HG03521 (cell line): ENCODE data around the gene SH3RF3.

Source experiments
- ATAC-seq: cut with Tn5 transposase; IDR thresholded peaks from one replicate; pipeline ENCODE4 v1.9.1; 2021; ENCODE audit warnings: mild to moderate bottlenecking, moderate library complexity; ENCODE audit not compliant: unreplicated experiment

The SH3RF3 gene

GRCh38 chr2:109346601-109347228 is 217.7 kb downstream of the SH3RF3 start:
- ATAC-seq: no peak

- ATAC-seq: no peak
Measured at GRCh38 chr2:109347626-109348025, 218.6 kb downstream of the SH3RF3 start.

- no peak for ATAC-seq
Measured at GRCh38 chr2:109348190-109348589, 219.2 kb downstream of the SH3RF3 start.

GRCh38 chr2:109348671-109349502 is 219.9 kb downstream of the SH3RF3 start:
- ATAC-seq: peak; percentile 39

GRCh38 chr2:109349503-109350465 is 220.8 kb downstream of the SH3RF3 start:
- no peak for ATAC-seq

GRCh38 chr2:109350526-109350925 is 221.5 kb downstream of the SH3RF3 start:
- no peak for ATAC-seq

GRCh38 chr2:109351164-109351756 is 222.3 kb downstream of the SH3RF3 start:
- ATAC-seq: no peak

- ATAC-seq: no peak
Measured at GRCh38 chr2:109352056-109352897, 223.3 kb downstream of the SH3RF3 start.

GRCh38 chr2:109352898-109353689 is 224.1 kb downstream of the SH3RF3 start:
- ATAC-seq: no peak

- ATAC-seq: no peak
Measured at GRCh38 chr2:109353806-109354745, 225.1 kb downstream of the SH3RF3 start.

- ATAC-seq: no peak
Measured at GRCh38 chr2:109355192-109355843, 226.3 kb downstream of the SH3RF3 start.

GRCh38 chr2:109356324-109357035 is 227.5 kb downstream of the SH3RF3 start:
- ATAC-seq: no peak

GRCh38 chr2:109364217-109364616 is 235.2 kb downstream of the SH3RF3 start:
- no peak for ATAC-seq

GRCh38 chr2:109365131-109365530 is 236.1 kb downstream of the SH3RF3 start:
- no peak for ATAC-seq

GRCh38 chr2:109367683-109368082 is 238.7 kb downstream of the SH3RF3 start:
- no peak for ATAC-seq

- no peak for ATAC-seq
Measured at GRCh38 chr2:109368798-109369197, 239.8 kb downstream of the SH3RF3 start.

- ATAC-seq: no peak
Measured at GRCh38 chr2:109369671-109370191, 240.7 kb downstream of the SH3RF3 start.
